Keratinocyte (primary cell): Measurements from ENCODE around the gene TBC1D3B. TPM values are rescaled to one million over a fixed set of nuclear protein-coding genes. Genes with fewer than 3 reads are reported as not detected.

Source experiments
- DNase-seq: peaks from one replicate; pipeline ENCODE4 v3.0.0-alpha.2; 2011; ENCODE audit warnings: low read depth, missing footprints, low spot score
- FAIRE-seq: peaks from 2 replicates; lab custom pipeline; 2011; peaks lifted over from hg19 to GRCh38; lab: Jason Lieb, UNC
- H2AFZ ChIP-seq: 2 replicates; pipeline ENCODE4 v1.6.0; 2012; ENCODE audit warnings: low read length, control low read depth, inconsistent platforms; ENCODE audit not compliant: control insufficient read depth
- H3K27ac ChIP-seq: 2 replicates; pipeline ENCODE4 v1.5.1; 2011; ENCODE audit warnings: low read length; ENCODE audit not compliant: control insufficient read depth, insufficient read depth
- H3K27me3 ChIP-seq: 3 replicates; pipeline ENCODE4 v1.6.0; 2011; ENCODE audit warnings: low read length; ENCODE audit not compliant: control insufficient read depth, insufficient read depth; ENCODE audit errors: extremely low read depth
- H3K36me3 ChIP-seq, 2 experiments: 2 replicates in 1 of 2; 3 replicates in 1 of 2; pipeline ENCODE4 v1.5.1; 2011; ENCODE audit warnings: low read length in 2 of 2, mild to moderate bottlenecking in 1 of 2; ENCODE audit not compliant: control insufficient read depth in 2 of 2, insufficient read depth in 2 of 2; ENCODE audit errors: extremely low read depth in 1 of 2
- H3K4me1 ChIP-seq: 3 replicates; pipeline ENCODE4 v1.5.1; 2011; ENCODE audit warnings: low read length; ENCODE audit not compliant: control insufficient read depth, insufficient read depth; ENCODE audit errors: extremely low read depth
- H3K4me2 ChIP-seq: 3 replicates; pipeline ENCODE4 v1.6.0; 2011; ENCODE audit warnings: low read depth, low read length; ENCODE audit not compliant: control insufficient read depth, insufficient read depth; ENCODE audit errors: extremely low read depth
- H3K4me3 ChIP-seq, 3 experiments: fragments of 200-600 bp in 1 of 3; sonication (generic) in 1 of 3; 2 replicates in 2 of 3; 3 replicates in 1 of 3; pipeline ENCODE4 v1.5.1; 2011 to 2016; ENCODE audit warnings: low read length in 3 of 3, mild to moderate bottlenecking in 3 of 3, control low read depth in 2 of 3, inconsistent platforms in 1 of 3, low read depth in 1 of 3, mixed read lengths in 1 of 3, mixed run types in 1 of 3, moderate library complexity in 1 of 3; ENCODE audit not compliant: control insufficient read depth in 2 of 3, insufficient read depth in 2 of 3; ENCODE audit errors: extremely low read depth in 1 of 3
- H3K79me2 ChIP-seq: 2 replicates; pipeline ENCODE4 v1.6.0; 2012; ENCODE audit warnings: low read length; ENCODE audit not compliant: control insufficient read depth, insufficient read depth
- H3K9ac ChIP-seq: 3 replicates; pipeline ENCODE4 v1.6.0; 2011; ENCODE audit warnings: low read length; ENCODE audit not compliant: control insufficient read depth, insufficient read depth; ENCODE audit errors: extremely low read depth
- H3K9me1 ChIP-seq: 3 replicates; pipeline ENCODE4 v1.6.0; 2011; ENCODE audit warnings: low read length; ENCODE audit not compliant: control insufficient read depth, insufficient read depth; ENCODE audit errors: extremely low read depth
- H3K9me3 ChIP-seq: 2 replicates; pipeline ENCODE4 v1.5.1; 2012; ENCODE audit warnings: low read depth, low read length; ENCODE audit not compliant: control insufficient read depth
- H4K20me1 ChIP-seq: 3 replicates; pipeline ENCODE4 v1.6.0; 2011; ENCODE audit warnings: low read length; ENCODE audit not compliant: control insufficient read depth, insufficient read depth; ENCODE audit errors: extremely low read depth
- CTCF ChIP-seq, 3 experiments: IDR thresholded peaks in 1 of 3; conservative IDR thresholded peaks in 1 of 3; optimal IDR thresholded peaks in 1 of 3; 2 replicates in 2 of 3; 3 replicates in 1 of 3; pipeline versions ENCODE3 to v1.5.1; 2011; ENCODE audit warnings: low read length in 3 of 3, mild to moderate bottlenecking in 3 of 3, moderate library complexity in 2 of 3, control low read depth in 1 of 3, inconsistent platforms in 1 of 3; ENCODE audit not compliant: insufficient read depth in 2 of 3; ENCODE audit errors: extremely low read depth in 1 of 3
- EZH2 ChIP-seq: IDR thresholded peaks from one replicate; pipeline ENCODE4 v1.6.1; 2012; ENCODE audit warnings: inconsistent platforms, mild to moderate bottlenecking, low read length, moderate library complexity
- dilution Hi-C: fragments of 300-500 bp; cut with MboI; formaldehyde crosslinking; loops from one replicate; pipeline ENCODE4 v1.7.0; 2020; ENCODE audit warnings: low sequenced_read_pairs; ENCODE audit not compliant: extremely low pct_ligation_motif_present
- polyA plus RNA-seq, 5 experiments: library from polyadenylated mRNA; depleted of rRNA in 3 of 5; stranded (reverse) in 3 of 5; stranded (forward) in 1 of 5; unstranded in 1 of 5; fragments of >200 nt; gene quantifications; 1 replicate in 1 of 5; 2 replicates in 3 of 5; 3 replicates in 1 of 5; pipeline versions ENCODE4 v1.2.1 to v1.2.3, GENCODE V29; 2011 to 2012; ENCODE audit warnings: missing spikeins in 2 of 5, low read depth in 1 of 5, low replicate concordance in 1 of 5

Gene TBC1D3B
- polyA plus RNA-seq, 1 donor (not counting 4 experiments of a cell fraction or from before 2014, with no cell fraction given), result 0.71 TPM

- no peak for DNase-seq
- no peaks in the 10 kb centered on the region for H4K20me1 ChIP-seq
- H3K4me3 ChIP-seq, result no peak overlapping the region
- H3K79me2 ChIP-seq, result no peaks in the 10 kb centered on the region
- H3K4me1 ChIP-seq, result no peaks in the 10 kb centered on the region
- H3K27ac ChIP-seq, result no peak overlapping the region
- H3K9ac ChIP-seq, result no peak overlapping the region
- H3K4me2 ChIP-seq, result no peak overlapping the region
- H3K9me1 ChIP-seq, result no peaks in the 10 kb centered on the region
- H2AFZ ChIP-seq, result no peak overlapping the region
- dilution Hi-C loops, result loop anchor here (25.0 kb wide), 1 partner anchor 140 kb away; the partner anchor contains the start of genes CCL14 and CCL16
- FAIRE-seq, result no peak
- TF ChIP-seq EZH2 (no peak), CTCF (optimal IDR thresholded peaks at IDR 0.05 in 1 of 3, IDR thresholded peaks at IDR 0.05 in 1 of 3, conservative IDR thresholded peaks at IDR 0.05 in 1 of 3; ENCODE audit: extremely low read depth in 1 of 3, insufficient read depth in 2 of 3, low read length in 3 of 3) (no peak)
- peaks cover 3% of the 10 kb centered on the region for H3K9me3 ChIP-seq
- H3K27me3 ChIP-seq, result no peaks in the 10 kb centered on the region
- no peaks in the 10 kb centered on the region for H3K36me3 ChIP-seq
Observed at GRCh38 chr17:36127199-36127893, 49.1 kb downstream of the TBC1D3B start.

- Histone ChIP-seq H2AFZ (no peak overlapping the region), H3K27me3 (no peaks in the 10 kb centered on the region), H3K9me3 (peaks cover 3% of the 10 kb centered on the region), H3K9ac (no peak overlapping the region), H3K4me2 (no peak overlapping the region), H4K20me1 (no peaks in the 10 kb centered on the region), H3K4me3 (no peak overlapping the region), H3K79me2 (no peaks in the 10 kb centered on the region), H3K27ac (no peak overlapping the region), H3K36me3 (no peaks in the 10 kb centered on the region), H3K9me1 (no peaks in the 10 kb centered on the region), H3K4me1 (no peaks in the 10 kb centered on the region)
- no peak for TF ChIP-seq CTCF (optimal IDR thresholded peaks at IDR 0.05 in 1 of 3, IDR thresholded peaks at IDR 0.05 in 1 of 3, conservative IDR thresholded peaks at IDR 0.05 in 1 of 3; ENCODE audit: extremely low read depth in 1 of 3, insufficient read depth in 2 of 3, low read length in 3 of 3)
- TF ChIP-seq EZH2, result no peak
- DNase-seq (no peak), FAIRE-seq (no peak)
- dilution Hi-C loops, result loop anchor here (25.0 kb wide), 1 partner anchor 138 kb away; the partner anchor contains the start of genes CCL14 and CCL16
Observed at GRCh38 chr17:36124879-36125824, 51.3 kb downstream of the TBC1D3B start.
